GM13976 (cell line): ENCODE results near the gene THG1L.

Source experiments
- DNase-seq: peaks from one replicate; pipeline ENCODE4 v3.0.0; 2012; ENCODE audit warnings: low spot score
- in situ Hi-C: fragments of 300-500 bp; cut with MboI; formaldehyde crosslinking; loops from one replicate; pipeline ENCODE4 v1.12.0; 2022; ENCODE audit warnings: low sequenced_read_pairs, mixed read lengths, inconsistent platforms; ENCODE audit not compliant: unreplicated experiment
- TF ChIP-seq, protein P1 (sequence below): IDR thresholded peaks from 2 replicates; pipeline ENCODE4 v1.5.1; 2012; ENCODE audit warnings: borderline replicate concordance, mild to moderate bottlenecking; ENCODE audit not compliant: insufficient read depth; ENCODE audit errors: extremely low read depth, missing control alignments, control extremely low read depth

The THG1L gene

DNA sequence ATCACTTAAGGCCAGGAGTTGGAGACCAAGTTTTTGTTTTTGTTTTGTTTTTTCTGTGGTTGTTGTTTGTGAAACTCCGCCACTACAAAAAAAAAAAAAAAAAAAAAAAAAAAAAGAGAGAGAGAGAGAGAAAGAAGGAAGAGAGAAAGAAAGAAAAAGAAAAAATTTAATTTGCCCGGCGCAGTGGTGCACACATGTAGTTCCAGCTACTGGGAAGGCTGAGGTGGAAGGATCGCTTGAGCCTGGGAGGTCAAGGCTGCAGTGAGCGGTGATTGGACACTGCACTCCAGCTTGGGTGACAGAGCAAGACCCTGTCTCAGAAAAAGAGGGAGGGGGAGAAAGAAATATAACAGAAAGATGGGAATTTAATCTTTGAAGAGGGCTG is 902 bp downstream of the THG1L start:
- in situ Hi-C loops, result no loop called here
- TF ChIP-seq, protein P1, sequence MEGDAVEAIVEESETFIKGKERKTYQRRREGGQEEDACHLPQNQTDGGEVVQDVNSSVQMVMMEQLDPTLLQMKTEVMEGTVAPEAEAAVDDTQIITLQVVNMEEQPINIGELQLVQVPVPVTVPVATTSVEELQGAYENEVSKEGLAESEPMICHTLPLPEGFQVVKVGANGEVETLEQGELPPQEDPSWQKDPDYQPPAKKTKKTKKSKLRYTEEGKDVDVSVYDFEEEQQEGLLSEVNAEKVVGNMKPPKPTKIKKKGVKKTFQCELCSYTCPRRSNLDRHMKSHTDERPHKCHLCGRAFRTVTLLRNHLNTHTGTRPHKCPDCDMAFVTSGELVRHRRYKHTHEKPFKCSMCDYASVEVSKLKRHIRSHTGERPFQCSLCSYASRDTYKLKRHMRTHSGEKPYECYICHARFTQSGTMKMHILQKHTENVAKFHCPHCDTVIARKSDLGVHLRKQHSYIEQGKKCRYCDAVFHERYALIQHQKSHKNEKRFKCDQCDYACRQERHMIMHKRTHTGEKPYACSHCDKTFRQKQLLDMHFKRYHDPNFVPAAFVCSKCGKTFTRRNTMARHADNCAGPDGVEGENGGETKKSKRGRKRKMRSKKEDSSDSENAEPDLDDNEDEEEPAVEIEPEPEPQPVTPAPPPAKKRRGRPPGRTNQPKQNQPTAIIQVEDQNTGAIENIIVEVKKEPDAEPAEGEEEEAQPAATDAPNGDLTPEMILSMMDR, result no peak
- no peak for DNase-seq

DNA sequence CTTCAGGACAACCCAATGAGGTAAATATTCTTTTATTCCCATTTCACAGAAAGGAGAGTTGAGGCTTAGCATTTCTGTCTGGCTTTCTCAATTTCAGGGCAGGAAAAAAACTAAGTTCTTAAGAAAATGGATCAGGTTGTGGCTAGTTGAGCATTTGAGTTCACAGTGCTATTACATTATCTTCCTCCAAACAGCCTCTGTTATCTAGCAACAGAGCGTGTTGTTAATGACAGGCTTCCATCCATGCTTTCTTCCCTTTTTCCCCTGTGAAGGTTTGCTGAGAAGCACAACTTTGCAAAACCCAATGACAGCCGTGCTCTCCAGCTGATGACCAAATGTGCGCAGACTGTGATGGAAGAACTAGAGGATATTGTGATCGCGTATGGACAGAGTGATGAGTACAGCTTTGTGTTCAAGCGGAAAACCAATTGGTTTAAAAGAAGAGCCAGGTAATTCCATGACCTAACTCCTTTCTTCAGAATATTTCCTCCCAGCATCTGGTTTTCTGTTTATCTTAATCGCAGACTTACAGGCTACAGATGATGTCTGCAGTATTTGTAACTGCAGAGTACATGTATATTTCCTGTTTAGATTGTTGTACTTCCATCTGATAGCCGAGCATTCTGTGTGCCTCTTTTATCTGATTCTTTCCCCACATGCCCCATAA is 1.5 kb downstream of the THG1L start:
- no peak for DNase-seq

DNA sequence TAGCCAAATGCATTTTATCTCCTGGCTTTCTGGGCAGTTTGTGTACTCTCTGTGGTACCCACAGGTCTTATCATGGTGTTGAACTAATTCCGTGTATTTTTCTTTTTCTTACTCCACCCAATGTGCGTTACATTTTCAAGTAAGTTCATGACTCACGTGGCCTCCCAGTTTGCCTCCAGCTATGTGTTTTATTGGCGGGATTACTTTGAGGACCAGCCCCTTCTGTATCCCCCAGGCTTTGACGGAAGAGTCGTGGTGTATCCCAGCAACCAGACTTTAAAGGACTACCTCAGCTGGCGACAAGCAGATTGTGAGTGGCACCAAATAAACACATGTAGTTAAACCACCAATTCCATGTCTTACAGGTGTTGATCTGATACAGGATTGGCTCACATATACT is 3.2 kb downstream of the THG1L start:
- in situ Hi-C loops, result no loop called here
- no peak for DNase-seq
- TF ChIP-seq, protein P1, result no peak

More for the DNA sequence above, 1.5 kb downstream of the THG1L start:
- in situ Hi-C loops, result no loop called here
- TF ChIP-seq, protein P1, result no peak

- no peak for DNase-seq
- TF ChIP-seq, protein P1, result no peak
- in situ Hi-C loops, result no loop called here
Measured at GRCh38 chr5:157735991-157736390, 4.8 kb downstream of the THG1L start.

- in situ Hi-C loops, result no loop called here
- DNase-seq, result no peak
- TF ChIP-seq, protein P1, result no peak
Measured at GRCh38 chr5:157739388-157740228, 8.4 kb downstream of the THG1L start.

DNA sequence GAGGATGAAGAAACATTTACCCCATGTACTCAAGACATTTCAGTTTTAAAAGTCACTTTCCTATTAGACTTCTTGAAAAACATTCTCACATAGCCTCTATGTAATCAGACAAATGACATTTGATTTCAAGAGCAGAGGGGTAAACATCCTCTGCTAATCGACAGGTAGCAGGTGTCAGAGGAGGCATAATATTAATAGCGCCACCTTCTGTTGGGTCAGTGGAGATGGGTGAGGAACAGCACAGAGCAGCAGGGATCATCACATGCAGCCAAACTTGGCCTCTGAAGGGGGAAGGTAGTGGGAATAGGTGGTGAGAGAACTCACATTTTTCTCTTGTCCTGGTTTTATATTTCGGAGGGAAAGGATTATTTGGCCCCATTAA is 9.0 kb downstream of the THG1L start:
- TF ChIP-seq, protein P1, result peak; percentile 41
- in situ Hi-C loops, result no loop called here
- DNase-seq, result peak; percentile 62
